K562 treated with DMSO at 1 percent for 4 hours (cell line): ENCODE data around the gene IMMP1L. TPM values are rescaled to one million over a fixed set of nuclear protein-coding genes. Genes with fewer than 3 reads are reported as not detected.

ENCODE experiments used
- total RNA-seq: library from RNA; unstranded; fragments of 300-600 nt; gene quantifications from 2 replicates; pipeline ENCODE4 v1.2.3, GENCODE V29; 2022; ENCODE audit not compliant: insufficient read depth

Gene IMMP1L, protein sequence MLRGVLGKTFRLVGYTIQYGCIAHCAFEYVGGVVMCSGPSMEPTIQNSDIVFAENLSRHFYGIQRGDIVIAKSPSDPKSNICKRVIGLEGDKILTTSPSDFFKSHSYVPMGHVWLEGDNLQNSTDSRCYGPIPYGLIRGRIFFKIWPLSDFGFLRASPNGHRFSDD
- total RNA-seq: 16.2 and 26.6 TPM in 2 replicates

GRCh38 chr11:31509429-31510345, at the start of gene IMMP1L, which contains the start of gene ELP4:
Gene IMMP1L (minus strand): TSS chr11:31509622. CDS start chr11:31463276, 46,346 bp downstream.
Gene ELP4 (plus strand): TSS chr11:31509767. CDS start chr11:31509785, 18 bp downstream.

Other genes with a start within 250 kb of the IMMP1L start
- not detected in 2 replicates for gene DCDC1, start 139.9 kb downstream of the IMMP1L start, total RNA-seq
- gene DNAJC24, start 139.8 kb downstream of the IMMP1L start, total RNA-seq: 4.8 and 5.7 TPM in 2 replicates
- 18.1 and 21.9 TPM in 2 replicates for gene ELP4, start 145 bp upstream of the IMMP1L start, total RNA-seq